SU-DHL-6 (cell line): Measurements from ENCODE around the gene NFIA.

Source experiments
- H2AFZ ChIP-seq: fragments of 200-600 bp; sonication (generic); 2 replicates; pipeline ENCODE4 v1.6.1; 2014; ENCODE audit warnings: low read depth, mild to moderate bottlenecking, moderate library complexity, mixed read lengths, antibody characterized with exemption, low read length; ENCODE audit not compliant: severe bottlenecking
- H3F3A ChIP-seq: fragments of 200-600 bp; shearing (Covaris generic); 2 replicates; pipeline ENCODE4 v1.6.0; 2016; ENCODE audit warnings: antibody characterized with exemption, mild to moderate bottlenecking; ENCODE audit not compliant: insufficient read depth
- H3K27ac ChIP-seq: fragments of 200-600 bp; sonication (generic); 2 replicates; pipeline ENCODE4 v1.5.1; 2016; ENCODE audit warnings: low read depth, mild to moderate bottlenecking, low read length, moderate library complexity, mixed read lengths
- H3K27me3 ChIP-seq: fragments of 200-600 bp; sonication (generic), shearing (Covaris generic); 2 replicates; pipeline ENCODE4 v1.6.0; 2014; ENCODE audit warnings: mild to moderate bottlenecking, low read length
- H3K36me3 ChIP-seq: fragments of 200-600 bp; sonication (generic); 2 replicates; pipeline ENCODE4 v1.6.1; 2014; ENCODE audit warnings: mild to moderate bottlenecking, low read length, mixed read lengths
- H3K4me2 ChIP-seq: fragments of 300-600, 200-600 bp; shearing (Covaris generic), sonication (generic); 2 replicates; pipeline ENCODE4 v1.6.0; 2014; ENCODE audit warnings: low read length, low read depth, mild to moderate bottlenecking; ENCODE audit not compliant: poor library complexity, severe bottlenecking
- H3K4me3 ChIP-seq: fragments of 200-600 bp; sonication (generic); 2 replicates; pipeline ENCODE4 v1.5.1; 2014; ENCODE audit warnings: antibody characterized with exemption, low read length, mild to moderate bottlenecking, mixed read lengths; ENCODE audit not compliant: insufficient read depth, poor library complexity, severe bottlenecking
- H3K79me2 ChIP-seq: fragments of 200-600 bp; sonication (generic); 2 replicates; pipeline ENCODE4 v1.6.1; 2014; ENCODE audit warnings: mild to moderate bottlenecking, low read length, moderate library complexity; ENCODE audit not compliant: insufficient read depth
- H3K9ac ChIP-seq: fragments of 200-600 bp; sonication (generic); 2 replicates; pipeline ENCODE4 v1.7.0; 2014; ENCODE audit warnings: mild to moderate bottlenecking, low read length
- H3K9me2 ChIP-seq: fragments of 200-600 bp; sonication (generic); replicated peaks from 2 replicates; pipeline ENCODE4 v1.6.1; 2014; ENCODE audit warnings: low read length; ENCODE audit not compliant: insufficient read depth
- H3K9me3 ChIP-seq: fragments of 200-600 bp; sonication (generic); 2 replicates; pipeline ENCODE4 v1.6.1; 2014; ENCODE audit warnings: low read length, mixed read lengths; ENCODE audit not compliant: insufficient read depth
- H4K20me1 ChIP-seq: fragments of 200-600 bp; sonication (generic); 2 replicates; pipeline ENCODE4 v1.6.1; 2014; ENCODE audit warnings: low read depth, mild to moderate bottlenecking, antibody characterized with exemption, low read length, moderate library complexity, mixed read lengths
- CTCF ChIP-seq: fragments of 200-600 bp; sonication (generic); IDR thresholded peaks from one replicate; pipeline ENCODE4 v1.5.1; 2017; ENCODE audit warnings: antibody characterized with exemption, mild to moderate bottlenecking, low read length, moderate library complexity; ENCODE audit not compliant: insufficient read depth, poor library complexity, severe bottlenecking
- EZH2phosphoT487 ChIP-seq: fragments of 200-600 bp; sonication (generic), shearing (Covaris generic); conservative IDR thresholded peaks from 2 replicates; pipeline ENCODE4 v1.6.1; 2018; ENCODE audit warnings: mild to moderate bottlenecking, antibody characterized with exemption, low read length, moderate library complexity, mixed read lengths

The NFIA gene

DNA sequence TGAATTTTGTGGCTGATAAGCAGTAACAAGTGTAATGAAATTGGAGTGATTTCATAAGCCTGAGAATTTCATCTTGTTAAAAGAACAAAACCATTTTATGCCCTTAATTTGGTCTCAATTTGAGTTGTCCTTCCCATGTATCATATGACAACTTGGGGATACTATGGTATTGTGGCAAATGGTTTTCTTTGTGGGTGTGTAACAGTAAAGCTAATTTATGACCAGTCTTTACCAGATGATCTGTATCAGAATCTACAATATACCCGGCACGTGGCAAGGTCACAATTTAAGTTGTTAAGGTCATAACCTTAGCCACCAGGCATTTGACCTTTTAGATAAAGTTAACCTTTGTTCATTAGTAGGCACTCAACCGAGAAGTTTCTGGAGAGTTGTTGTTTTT lies 9.1 kb downstream of the NFIA start:
- Histone ChIP-seq H3K9me3 (no peaks in the 10 kb centered on the region), H3K36me3 (peaks cover 5% of the 10 kb centered on the region; the same call in 1 of the 2 replicates), H2AFZ (no peak overlapping the region), H3K4me3 (no peak overlapping the region), H3K27ac (no peak overlapping the region), H3F3A (no peaks in the 10 kb centered on the region), H4K20me1 (peaks cover 10% of the 10 kb centered on the region; the same call in 1 of the 2 replicates), H3K27me3 (no peaks in the 10 kb centered on the region), H3K9me2 (no peaks in the 10 kb centered on the region), H3K4me2 (no peak overlapping the region), H3K79me2 (peaks cover 15% of the 10 kb centered on the region; the same call in 1 of the 2 replicates), H3K9ac (no peak overlapping the region)
- TF ChIP-seq EZH2phosphoT487 = no peak
- no peak for TF ChIP-seq CTCF

DNA sequence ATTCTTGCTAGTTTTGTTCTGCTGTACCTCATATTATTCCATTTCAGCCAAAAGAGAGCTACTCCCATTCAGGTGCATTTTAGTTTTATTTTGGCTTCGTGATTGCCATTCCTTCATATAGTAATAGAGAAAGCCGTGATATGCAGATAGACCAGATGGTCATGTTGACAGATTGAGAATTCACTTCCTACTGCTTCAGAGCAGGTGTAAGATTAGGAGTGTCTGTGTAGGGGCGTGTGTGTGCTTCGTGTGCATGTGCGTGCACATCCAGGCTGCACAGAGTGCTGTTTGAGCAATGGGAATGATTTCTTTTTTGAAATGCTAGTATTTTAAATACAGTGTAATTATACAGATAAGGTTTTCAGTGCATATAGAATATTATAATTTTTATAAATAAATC lies 10.3 kb downstream of the NFIA start:
- H3K9ac ChIP-seq = no peak overlapping the region
- H3K4me3 ChIP-seq = no peak overlapping the region
- H3K27me3 ChIP-seq = no peaks in the 10 kb centered on the region
- H3K36me3 ChIP-seq = peaks cover 5% of the 10 kb centered on the region; the same call in 1 of the 2 replicates
- no peak overlapping the region for H3K27ac ChIP-seq
- peaks cover 10% of the 10 kb centered on the region; the same call in 1 of the 2 replicates for H4K20me1 ChIP-seq
- H3K9me2 ChIP-seq = no peaks in the 10 kb centered on the region
- no peaks in the 10 kb centered on the region for H3K9me3 ChIP-seq
- H2AFZ ChIP-seq = no peak overlapping the region
- no peak overlapping the region for H3K4me2 ChIP-seq
- H3F3A ChIP-seq = no peaks in the 10 kb centered on the region
- no peak for TF ChIP-seq CTCF
- no peak for TF ChIP-seq EZH2phosphoT487
- H3K79me2 ChIP-seq = peaks cover 15% of the 10 kb centered on the region; the same call in 1 of the 2 replicates

DNA sequence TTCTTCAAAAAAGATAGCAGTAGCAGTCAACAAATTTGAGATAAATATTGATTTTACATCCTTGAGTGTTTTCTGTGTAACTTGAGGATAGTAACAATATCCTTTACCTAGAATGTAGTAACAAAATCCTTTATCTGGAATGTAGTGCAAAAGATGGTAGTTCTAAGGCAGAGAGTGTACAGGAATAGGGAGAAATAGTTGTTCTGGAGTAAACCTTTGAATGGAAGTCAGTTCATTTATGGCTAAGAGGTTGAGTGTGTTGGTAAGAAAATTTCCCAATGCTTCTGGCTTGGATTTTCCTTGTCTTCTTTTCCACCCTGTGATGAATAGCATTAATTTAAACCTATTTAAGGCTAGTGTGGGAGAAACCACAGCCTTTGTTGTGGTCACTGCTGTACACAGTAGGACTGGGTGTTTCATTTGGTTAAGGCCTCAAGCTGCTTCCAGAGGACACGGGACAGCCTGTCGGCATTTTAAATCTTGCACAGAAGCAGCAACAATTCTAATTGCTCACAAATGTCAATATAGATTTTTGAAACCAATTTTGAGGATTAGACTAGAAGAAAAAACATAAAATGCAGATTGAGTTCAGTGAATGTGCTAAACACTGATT lies 11.3 kb downstream of the NFIA start:
- H3K9me3 ChIP-seq = no peaks in the 10 kb centered on the region
- H3K36me3 ChIP-seq = peaks cover 5% of the 10 kb centered on the region; the same call in 1 of the 2 replicates
- no peak overlapping the region for H3K4me2 ChIP-seq
- H4K20me1 ChIP-seq = peaks cover 10% of the 10 kb centered on the region; the same call in 1 of the 2 replicates
- H3F3A ChIP-seq = no peaks in the 10 kb centered on the region
- TF ChIP-seq EZH2phosphoT487 (no peak), CTCF (no peak)
- no peak overlapping the region for H3K27ac ChIP-seq
- no peak overlapping the region for H3K4me3 ChIP-seq
- no peaks in the 10 kb centered on the region for H3K9me2 ChIP-seq
- no peak overlapping the region for H2AFZ ChIP-seq
- peaks cover 15% of the 10 kb centered on the region; the same call in 1 of the 2 replicates for H3K79me2 ChIP-seq
- no peak overlapping the region for H3K9ac ChIP-seq
- H3K27me3 ChIP-seq = no peaks in the 10 kb centered on the region
